HepG2 (cell line): ENCODE results near the gene JSRP1. TPM values are rescaled to one million over a fixed set of nuclear protein-coding genes. Genes with fewer than 3 reads are reported as not detected.

Source experiments
- ARNT2 ChIP-seq: sonication (generic); formaldehyde crosslinking; IDR thresholded peaks from 2 replicates; pipeline ENCODE4 v1.8.0; 2022; ENCODE audit warnings: mild to moderate bottlenecking, low read depth, missing genetic modification reagents, moderate library complexity
- ETV5 ChIP-seq: IDR thresholded peaks from 2 replicates; pipeline ENCODE4 v1.6.1; 2018; ENCODE audit warnings: missing biosample characterization, missing genetic modification reagents, inconsistent platforms, borderline replicate concordance
- FOXJ3 ChIP-seq: sonication (generic); formaldehyde crosslinking; IDR thresholded peaks from 2 replicates; pipeline ENCODE4 v1.4.0; 2020; ENCODE audit warnings: missing genetic modification reagents, mild to moderate bottlenecking, borderline replicate concordance
- HOXD1 ChIP-seq: sonication (generic); formaldehyde crosslinking; IDR thresholded peaks from 2 replicates; pipeline ENCODE4 v1.5.0; 2020; ENCODE audit warnings: missing genetic modification reagents
- MZF1 ChIP-seq: sonication (generic); formaldehyde crosslinking; IDR thresholded peaks from 2 replicates; pipeline ENCODE4 v1.8.1; 2023; ENCODE audit warnings: mild to moderate bottlenecking, missing genetic modification reagents, borderline replicate concordance
- NFYC ChIP-seq: IDR thresholded peaks from 2 replicates; pipeline ENCODE4 v1.6.1; 2016; ENCODE audit warnings: missing genetic modification reagents, missing compliant biosample characterization
- NR3C1 ChIP-seq: sonication (generic); formaldehyde crosslinking; IDR thresholded peaks from 2 replicates; pipeline ENCODE4 v1.4.0; 2020; ENCODE audit warnings: missing genetic modification reagents
- PLRG1 ChIP-seq: fragments of 450-650 bp; conservative IDR thresholded peaks from 2 replicates; pipeline ENCODE4 v1.6.1; 2016
- RERE ChIP-seq: IDR thresholded peaks from 2 replicates; pipeline ENCODE4 v1.6.1; 2016; ENCODE audit warnings: low read depth, missing genetic modification reagents, missing compliant biosample characterization
- SNAI1 ChIP-seq: sonication (generic); formaldehyde crosslinking; IDR thresholded peaks from 2 replicates; pipeline ENCODE4 v1.5.0; 2020; ENCODE audit warnings: mild to moderate bottlenecking, missing genetic modification reagents, borderline replicate concordance
- SP5 ChIP-seq: IDR thresholded peaks from 2 replicates; pipeline ENCODE4 v1.6.1; 2016; ENCODE audit warnings: low read depth, borderline replicate concordance
- SRSF9 ChIP-seq: fragments of 200-400 bp; formaldehyde crosslinking; IDR thresholded peaks from 2 replicates; pipeline ENCODE4 v1.6.1; 2018; ENCODE audit warnings: borderline replicate concordance, mild to moderate bottlenecking, low read depth, low read length; ENCODE audit not compliant: insufficient read depth, poor library complexity, severe bottlenecking
- TMF1 ChIP-seq: sonication (generic); formaldehyde crosslinking; IDR thresholded peaks from 2 replicates; pipeline ENCODE4 v1.8.1; 2022; ENCODE audit warnings: low read depth, missing genetic modification reagents
- UBTF ChIP-seq: sonication (generic); formaldehyde crosslinking; IDR thresholded peaks from 2 replicates; pipeline ENCODE4 v1.4.0; 2020; ENCODE audit warnings: mild to moderate bottlenecking, missing genetic modification reagents
- ZBTB43 ChIP-seq: sonication (generic); formaldehyde crosslinking; conservative IDR thresholded peaks from 2 replicates; pipeline ENCODE4 v1.4.0; 2020; ENCODE audit warnings: missing genetic modification reagents
- ZNF343 ChIP-seq: sonication (generic); formaldehyde crosslinking; IDR thresholded peaks from 2 replicates; pipeline ENCODE4 v1.4.0; 2020; ENCODE audit warnings: mild to moderate bottlenecking, missing genetic modification reagents
- ZNF382 ChIP-seq: sonication (generic); formaldehyde crosslinking; IDR thresholded peaks from 2 replicates; pipeline ENCODE4 v1.5.0; 2020; ENCODE audit warnings: missing genetic modification reagents, mild to moderate bottlenecking, borderline replicate concordance
- ZNF430 ChIP-seq: sonication (generic); formaldehyde crosslinking; IDR thresholded peaks from 2 replicates; pipeline ENCODE4 v1.9.0; 2021; ENCODE audit warnings: mild to moderate bottlenecking, missing genetic modification reagents
- polyA plus RNA-seq, 8 experiments: library from polyadenylated mRNA; depleted of rRNA in 3 of 8; stranded (reverse) in 7 of 8; unstranded in 1 of 8; fragments of >200 nt; fragmentation: Illumina TruSeq in 4 of 8; extraction: Trizol in 4 of 8; gene quantifications; 2 replicates each; pipeline versions ENCODE4 v1.2.1 to v1.2.3, GENCODE V29; 2011 to 2016; ENCODE audit warnings: low read depth in 4 of 8, missing spikeins in 1 of 8, mixed read lengths in 1 of 8; ENCODE audit not compliant: insufficient read depth in 1 of 8
- total RNA-seq, 5 experiments: library from RNA; depleted of rRNA; stranded (reverse); fragments of >200 nt; fragmentation: Illumina TruSeq; extraction: Trizol; gene quantifications; 2 replicates each; pipeline ENCODE4 v1.2.3, GENCODE V29; 2016; ENCODE audit warnings: low read depth in 1 of 5
- TF ChIP-seq, protein P1 (sequence below): sonication (generic); formaldehyde crosslinking; conservative IDR thresholded peaks from 2 replicates; pipeline ENCODE4 v1.8.0; 2022; ENCODE audit warnings: missing genetic modification reagents
- TF ChIP-seq, protein P2 (sequence below): sonication (generic); formaldehyde crosslinking; IDR thresholded peaks from 2 replicates; pipeline ENCODE4 v1.4.0; 2020; ENCODE audit warnings: mild to moderate bottlenecking, missing genetic modification reagents

The JSRP1 gene
- total and polyA plus RNA-seq, 2 of the 13 experiments (the other 11 are each of a cell fraction or from before 2014, with no cell fraction given) = 0.16 to 0.38 TPM

- peak; percentile 97 for TF ChIP-seq ZBTB43 (CRISPR knock-in tag)
- no peak for TF ChIP-seq SNAI1
- no peak for TF ChIP-seq TMF1
- TF ChIP-seq, protein P1, sequence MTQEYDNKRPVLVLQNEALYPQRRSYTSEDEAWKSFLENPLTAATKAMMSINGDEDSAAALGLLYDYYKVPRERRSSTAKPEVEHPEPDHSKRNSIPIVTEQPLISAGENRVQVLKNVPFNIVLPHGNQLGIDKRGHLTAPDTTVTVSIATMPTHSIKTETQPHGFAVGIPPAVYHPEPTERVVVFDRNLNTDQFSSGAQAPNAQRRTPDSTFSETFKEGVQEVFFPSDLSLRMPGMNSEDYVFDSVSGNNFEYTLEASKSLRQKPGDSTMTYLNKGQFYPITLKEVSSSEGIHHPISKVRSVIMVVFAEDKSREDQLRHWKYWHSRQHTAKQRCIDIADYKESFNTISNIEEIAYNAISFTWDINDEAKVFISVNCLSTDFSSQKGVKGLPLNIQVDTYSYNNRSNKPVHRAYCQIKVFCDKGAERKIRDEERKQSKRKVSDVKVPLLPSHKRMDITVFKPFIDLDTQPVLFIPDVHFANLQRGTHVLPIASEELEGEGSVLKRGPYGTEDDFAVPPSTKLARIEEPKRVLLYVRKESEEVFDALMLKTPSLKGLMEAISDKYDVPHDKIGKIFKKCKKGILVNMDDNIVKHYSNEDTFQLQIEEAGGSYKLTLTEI (CRISPR knock-in tag) = no peak
- no peak for TF ChIP-seq MZF1 (CRISPR knock-in tag)
- TF ChIP-seq HOXD1 (CRISPR knock-in tag) = no peak
- peak; percentile 56; the same call in 1 of the 2 replicates for TF ChIP-seq UBTF
- TF ChIP-seq PLRG1 = no peak
- TF ChIP-seq RERE = no peak
- TF ChIP-seq ZNF382 = no peak
- no peak for TF ChIP-seq SP5 (CRISPR knock-in tag)
- TF ChIP-seq NFYC (CRISPR knock-in tag) = no peak
- TF ChIP-seq ETV5 (CRISPR knock-in tag) = peak; percentile 72; the same call in 1 of the 2 replicates
- TF ChIP-seq, protein P2, sequence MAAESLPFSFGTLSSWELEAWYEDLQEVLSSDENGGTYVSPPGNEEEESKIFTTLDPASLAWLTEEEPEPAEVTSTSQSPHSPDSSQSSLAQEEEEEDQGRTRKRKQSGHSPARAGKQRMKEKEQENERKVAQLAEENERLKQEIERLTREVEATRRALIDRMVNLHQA (CRISPR knock-in tag) = no peak
- no peak for TF ChIP-seq SRSF9
- no peak for TF ChIP-seq ZNF343 (CRISPR knock-in tag)
- no peak for TF ChIP-seq FOXJ3 (CRISPR knock-in tag)
- TF ChIP-seq ZNF430 (CRISPR knock-in tag) = no peak
- TF ChIP-seq NR3C1 = no peak
- no peak for TF ChIP-seq ARNT2 (CRISPR knock-in tag)
Observed at GRCh38 chr19:2242092-2242537, 14.1 kb downstream of the JSRP1 start (continued).
